Measurements from ENCODE around the gene CIB2. TPM values are rescaled to one million over a fixed set of nuclear protein-coding genes. Genes with fewer than 3 reads are reported as not detected.
"Not testable (repeated sequence)": the region's sequence is repeated elsewhere in the genome, so short reads cannot be mapped to it uniquely, and the experiment has no call there.

CIB2 gene
- total RNA-seq, 1 donor, result 11.7 TPM

DNA sequence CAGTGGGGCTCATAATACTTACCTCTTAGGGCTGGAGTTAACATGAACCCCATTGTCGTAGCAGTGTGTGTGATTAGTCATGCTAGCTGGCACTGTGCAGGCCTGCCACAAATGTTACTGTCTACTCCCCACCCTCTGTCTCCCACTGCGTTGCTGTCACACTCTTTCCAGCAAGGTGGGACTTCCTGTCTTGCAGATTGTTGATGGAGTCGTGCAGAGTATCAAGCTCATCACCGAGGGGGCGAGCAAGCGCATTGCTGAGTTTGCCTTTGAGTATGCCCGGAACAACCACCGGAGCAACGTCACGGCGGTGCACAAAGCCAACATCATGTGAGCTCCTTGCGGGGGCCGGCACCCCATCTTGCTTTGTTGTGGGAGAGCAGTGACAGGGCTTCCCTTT is 30.8 kb upstream of the CIB2 start:
- TF ChIP-seq, protein P1, sequence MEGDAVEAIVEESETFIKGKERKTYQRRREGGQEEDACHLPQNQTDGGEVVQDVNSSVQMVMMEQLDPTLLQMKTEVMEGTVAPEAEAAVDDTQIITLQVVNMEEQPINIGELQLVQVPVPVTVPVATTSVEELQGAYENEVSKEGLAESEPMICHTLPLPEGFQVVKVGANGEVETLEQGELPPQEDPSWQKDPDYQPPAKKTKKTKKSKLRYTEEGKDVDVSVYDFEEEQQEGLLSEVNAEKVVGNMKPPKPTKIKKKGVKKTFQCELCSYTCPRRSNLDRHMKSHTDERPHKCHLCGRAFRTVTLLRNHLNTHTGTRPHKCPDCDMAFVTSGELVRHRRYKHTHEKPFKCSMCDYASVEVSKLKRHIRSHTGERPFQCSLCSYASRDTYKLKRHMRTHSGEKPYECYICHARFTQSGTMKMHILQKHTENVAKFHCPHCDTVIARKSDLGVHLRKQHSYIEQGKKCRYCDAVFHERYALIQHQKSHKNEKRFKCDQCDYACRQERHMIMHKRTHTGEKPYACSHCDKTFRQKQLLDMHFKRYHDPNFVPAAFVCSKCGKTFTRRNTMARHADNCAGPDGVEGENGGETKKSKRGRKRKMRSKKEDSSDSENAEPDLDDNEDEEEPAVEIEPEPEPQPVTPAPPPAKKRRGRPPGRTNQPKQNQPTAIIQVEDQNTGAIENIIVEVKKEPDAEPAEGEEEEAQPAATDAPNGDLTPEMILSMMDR (IDR thresholded peaks at IDR 0.05; ENCODE audit: insufficient read depth, low read depth, low read length), result no peak
- no peak for DNase-seq (ENCODE audit: low read depth)

DNA sequence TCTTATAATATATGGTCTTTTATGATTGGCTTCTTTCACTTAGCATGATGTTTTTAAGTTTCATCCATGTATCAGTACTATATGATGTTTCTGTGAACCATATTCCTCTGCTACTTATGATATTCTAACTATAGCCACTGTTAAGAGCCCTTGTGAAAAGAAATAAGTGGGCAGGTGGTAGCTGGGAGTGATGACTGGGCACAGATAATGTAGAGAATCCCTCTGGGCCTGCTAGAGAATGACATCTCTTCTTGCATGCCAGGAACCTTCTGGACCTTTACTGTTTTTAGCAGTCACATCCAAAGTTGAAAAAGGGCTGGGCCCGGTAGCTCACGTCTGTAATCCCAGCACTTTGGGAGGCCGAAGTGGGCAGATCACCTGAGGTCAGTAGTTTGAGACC is 28.1 kb upstream of the CIB2 start:
- DNase-seq (ENCODE audit: low read depth), result no peak
- no peak overlapping the region for H3K4me3 ChIP-seq (ENCODE audit: low read depth, low read length)
- TF ChIP-seq, protein P1 (IDR thresholded peaks at IDR 0.05; ENCODE audit: insufficient read depth, low read depth, low read length), result no peak

More for the DNA sequence above, 30.8 kb upstream of the CIB2 start:
- H3K4me3 ChIP-seq (ENCODE audit: low read depth, low read length), result no peak overlapping the region

DNA sequence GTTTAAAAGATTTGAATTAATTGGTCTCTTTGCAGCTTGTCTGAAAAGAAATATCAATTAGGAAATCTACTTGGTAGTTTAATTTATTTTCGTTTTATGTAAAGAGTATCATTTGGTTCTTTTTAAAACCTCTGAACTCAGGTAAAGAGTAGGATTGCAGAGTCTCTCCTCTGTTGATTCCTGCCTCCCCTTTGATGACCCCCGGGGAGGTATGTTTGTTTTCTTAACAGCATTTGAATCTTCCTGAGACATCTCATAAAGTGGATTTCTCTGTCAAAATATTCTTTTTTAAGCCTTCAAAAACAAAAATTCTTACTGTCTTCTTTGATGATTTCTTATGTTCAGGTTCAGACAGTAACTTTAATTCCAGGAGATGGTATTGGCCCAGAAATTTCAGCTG is 26.0 kb upstream of the CIB2 start:
- H3K4me3 ChIP-seq (ENCODE audit: low read depth, low read length), result no peak overlapping the region
- DNase-seq (ENCODE audit: low read depth), result no peak
- TF ChIP-seq, protein P1 (IDR thresholded peaks at IDR 0.05; ENCODE audit: insufficient read depth, low read depth, low read length), result no peak

DNA sequence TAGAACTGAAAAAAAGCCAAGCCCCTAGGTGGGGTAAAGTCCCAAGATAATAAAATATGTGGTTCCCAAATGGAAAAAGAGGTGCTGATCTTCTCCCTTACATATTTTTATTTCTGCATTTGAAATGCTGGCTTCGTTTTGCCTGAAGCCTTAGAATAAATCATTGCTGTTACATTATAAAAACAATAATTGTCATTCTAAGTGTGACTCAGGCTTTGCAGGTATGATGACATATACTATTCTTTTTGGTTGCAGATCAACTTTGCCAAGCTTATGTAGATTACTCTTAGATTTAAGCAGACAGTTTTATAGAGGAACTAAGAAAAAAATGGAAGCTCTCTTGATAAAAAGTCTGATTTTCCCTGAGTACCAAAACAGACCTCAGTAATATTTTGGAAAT is 25.4 kb upstream of the CIB2 start:
- no peak overlapping the region for H3K4me3 ChIP-seq (ENCODE audit: low read depth, low read length)
- no peak for DNase-seq (ENCODE audit: low read depth)
- TF ChIP-seq, protein P1 (IDR thresholded peaks at IDR 0.05; ENCODE audit: insufficient read depth, low read depth, low read length), result no peak

DNA sequence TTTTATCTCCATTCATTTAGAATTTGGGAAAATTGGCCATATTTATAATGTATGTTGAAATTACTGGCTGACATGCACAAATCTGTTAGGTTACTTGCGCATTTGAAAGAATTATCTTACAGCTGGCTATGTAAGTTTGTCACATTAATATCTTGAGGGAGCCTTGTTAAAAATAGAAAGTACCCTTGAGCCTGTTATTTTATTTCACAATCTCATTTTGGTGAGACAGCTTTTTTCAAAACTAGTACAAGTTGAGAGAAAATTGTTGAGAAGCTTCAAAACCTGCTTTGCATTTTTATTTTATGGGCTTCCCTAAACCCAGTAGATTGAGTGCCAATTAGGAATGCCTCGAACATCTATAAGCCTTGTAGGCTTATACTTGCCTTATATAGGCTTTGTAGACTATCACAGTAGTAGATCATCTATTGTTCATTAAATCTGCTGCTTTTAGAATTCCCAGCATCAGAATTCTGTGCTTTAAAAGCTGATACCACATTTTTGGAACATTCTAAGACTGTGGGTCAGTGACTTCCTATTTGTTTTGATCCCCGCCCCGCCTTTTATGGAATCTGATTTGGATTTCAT is 24.2 kb upstream of the CIB2 start:
- no peak overlapping the region for H3K4me3 ChIP-seq (ENCODE audit: low read depth, low read length)
- peak; percentile 42 for DNase-seq (ENCODE audit: low read depth)
- TF ChIP-seq, protein P1 (IDR thresholded peaks at IDR 0.05; ENCODE audit: insufficient read depth, low read depth, low read length), result no peak

DNA sequence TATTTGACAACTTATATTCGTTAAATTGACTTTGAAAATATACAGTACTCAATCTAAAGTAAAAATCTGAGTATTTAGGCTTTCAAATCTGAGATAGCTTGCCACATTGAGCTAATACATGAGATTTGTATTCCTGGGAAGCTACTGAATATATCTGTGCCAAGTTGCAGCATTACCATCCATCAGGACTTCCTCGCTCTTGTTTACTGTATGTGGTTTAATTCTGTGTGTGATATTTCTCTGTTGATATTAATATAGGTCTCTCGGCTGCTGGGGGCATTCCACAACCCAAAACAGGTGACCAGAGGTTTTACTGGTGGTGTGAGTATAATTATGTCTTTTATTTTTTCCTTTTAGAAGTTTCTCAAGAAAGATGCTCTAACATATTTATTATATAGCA is 23.7 kb upstream of the CIB2 start:
- TF ChIP-seq, protein P1 (IDR thresholded peaks at IDR 0.05; ENCODE audit: insufficient read depth, low read depth, low read length), result no peak
- H3K4me3 ChIP-seq (ENCODE audit: low read depth, low read length), result no peak overlapping the region
- no peak for DNase-seq (ENCODE audit: low read depth)

DNA sequence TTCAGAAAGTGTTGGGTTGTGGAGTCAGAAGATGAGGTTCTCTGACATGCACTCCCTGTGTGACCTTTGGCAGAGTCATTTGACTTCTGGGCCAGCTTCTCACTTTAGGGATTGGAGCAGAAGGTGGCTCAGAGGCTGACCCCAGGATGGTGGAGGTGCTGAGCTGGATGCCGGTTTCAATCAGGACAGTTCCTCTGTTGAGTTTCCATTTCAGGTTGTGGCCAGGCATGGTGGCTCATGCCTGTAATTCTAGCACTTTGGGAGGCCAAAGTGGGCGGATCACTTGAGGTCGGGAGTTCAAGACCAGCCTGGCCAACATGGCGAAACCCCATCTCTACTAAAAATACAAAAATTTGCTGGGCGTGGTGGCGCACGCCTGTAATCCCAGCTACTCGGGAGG is 19.8 kb upstream of the CIB2 start:
- H3K4me3 ChIP-seq (ENCODE audit: low read depth, low read length); DNase-seq (ENCODE audit: low read depth): not testable (repeated sequence)

Data from fibroblast of villous mesenchyme (primary cell).